ENCODE data around the gene PHLDB2.

GRCh38 chr3:111899966-111900365 is 40.9 kb downstream of the PHLDB2 start:
- TF ChIP-seq, protein P1, sequence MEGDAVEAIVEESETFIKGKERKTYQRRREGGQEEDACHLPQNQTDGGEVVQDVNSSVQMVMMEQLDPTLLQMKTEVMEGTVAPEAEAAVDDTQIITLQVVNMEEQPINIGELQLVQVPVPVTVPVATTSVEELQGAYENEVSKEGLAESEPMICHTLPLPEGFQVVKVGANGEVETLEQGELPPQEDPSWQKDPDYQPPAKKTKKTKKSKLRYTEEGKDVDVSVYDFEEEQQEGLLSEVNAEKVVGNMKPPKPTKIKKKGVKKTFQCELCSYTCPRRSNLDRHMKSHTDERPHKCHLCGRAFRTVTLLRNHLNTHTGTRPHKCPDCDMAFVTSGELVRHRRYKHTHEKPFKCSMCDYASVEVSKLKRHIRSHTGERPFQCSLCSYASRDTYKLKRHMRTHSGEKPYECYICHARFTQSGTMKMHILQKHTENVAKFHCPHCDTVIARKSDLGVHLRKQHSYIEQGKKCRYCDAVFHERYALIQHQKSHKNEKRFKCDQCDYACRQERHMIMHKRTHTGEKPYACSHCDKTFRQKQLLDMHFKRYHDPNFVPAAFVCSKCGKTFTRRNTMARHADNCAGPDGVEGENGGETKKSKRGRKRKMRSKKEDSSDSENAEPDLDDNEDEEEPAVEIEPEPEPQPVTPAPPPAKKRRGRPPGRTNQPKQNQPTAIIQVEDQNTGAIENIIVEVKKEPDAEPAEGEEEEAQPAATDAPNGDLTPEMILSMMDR (IDR thresholded peaks at IDR 0.05; ENCODE audit: control extremely low read depth in 1 of 3, insufficient read depth in 1 of 3, low read depth in 1 of 3, low read length in 3 of 3): no peak
- TF ChIP-seq CTBP2 (IDR thresholded peaks at IDR 0.05; ENCODE audit: borderline replicate concordance, insufficient read depth, insufficient read length, low read length) (no peak), SIN3A (conservative IDR thresholded peaks at IDR 0.05 in 1 of 2, IDR thresholded peaks at IDR 0.05 in 1 of 2; ENCODE audit: low read depth in 1 of 2, low read length in 2 of 2) (no peak), HDAC2 (IDR thresholded peaks at IDR 0.05; ENCODE audit: borderline replicate concordance in 1 of 2, low read depth in 2 of 2, low read length in 2 of 2) (no peak), POLR2A (IDR thresholded peaks at IDR 0.05; ENCODE audit: control extremely low read depth in 1 of 2, low read depth in 2 of 2, low read length in 2 of 2) (no peak), ZNF274 (IDR thresholded peaks at IDR 0.05; ENCODE audit: borderline replicate concordance, extremely low read depth, low read length) (no peak), EP300 (IDR thresholded peaks at IDR 0.05; ENCODE audit: borderline replicate concordance in 1 of 2, low read depth in 2 of 2, low read length in 2 of 2) (no peak), MAX (IDR thresholded peaks at IDR 0.05) (no peak), RAD21 (IDR thresholded peaks at IDR 0.05 in 1 of 2, conservative IDR thresholded peaks at IDR 0.05 in 1 of 2; ENCODE audit: low read depth in 2 of 2, low read length in 2 of 2) (no peak)

Measured in H1 (cell line).